Measurements from ENCODE around the gene ADAM8. TPM values are rescaled to one million over a fixed set of nuclear protein-coding genes. Genes with fewer than 3 reads are reported as not detected.

The ADAM8 gene
- polyA plus RNA-seq, 1 of the 3 experiments (the other 2 are of a cell fraction): 1.7 TPM

DNA sequence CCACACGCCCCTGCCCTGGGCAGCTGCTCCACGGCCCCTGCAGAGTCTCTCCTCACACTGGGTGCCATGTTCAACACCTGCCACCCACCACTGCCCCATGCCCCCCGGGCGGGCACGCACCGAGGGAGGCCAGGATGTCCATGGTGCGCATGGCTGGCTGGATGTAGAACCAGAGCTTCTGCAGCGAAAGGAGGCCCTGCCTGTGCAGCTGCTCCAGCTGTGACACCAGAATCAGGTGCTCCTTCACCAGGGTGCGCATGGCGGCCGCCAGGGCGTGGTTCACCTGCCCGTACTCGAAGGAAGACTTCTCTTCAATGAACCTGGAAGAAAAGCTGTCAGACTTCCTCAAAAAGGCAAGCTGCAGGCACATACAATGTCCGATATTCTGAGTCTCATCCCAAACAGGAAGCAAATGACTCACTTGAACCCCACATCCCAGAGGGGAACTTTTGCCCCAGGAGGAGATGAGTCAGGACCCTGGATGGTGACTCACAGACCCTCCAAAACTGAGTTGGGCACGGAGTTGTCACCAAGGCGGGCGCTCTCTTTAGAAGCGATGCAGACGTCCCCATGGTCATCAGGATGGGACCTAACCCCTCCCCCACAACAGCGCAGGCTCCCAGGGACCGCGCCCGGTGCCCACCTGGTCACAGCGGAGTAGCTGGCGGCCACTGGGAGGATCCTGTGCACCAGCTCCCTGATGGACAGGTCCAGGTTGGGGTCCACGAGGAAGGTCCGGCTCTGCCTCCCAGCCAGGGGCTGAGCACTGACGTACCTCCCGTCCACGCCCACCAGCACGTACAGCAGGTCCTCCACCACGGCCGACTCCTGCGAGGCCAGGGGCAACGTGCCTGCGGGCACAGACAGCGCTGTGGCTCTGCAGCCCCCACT lies 16.5 kb upstream of the ADAM8 start:
- no peaks in the 10 kb centered on the region for H3K27me3 ChIP-seq (ENCODE audit: insufficient read depth)
- H3K27ac ChIP-seq (ENCODE audit: low read depth in 2 of 2, low read length in 1 of 2): peak overlapping the region in 1 of 2 experiments; percentile 49; a peak in 2 of 4 replicates
- H3K9me2 ChIP-seq: no peaks in the 10 kb centered on the region
- 82% methylated on average over 18 of the region's 38 CpGs for WGBS (ENCODE audit: low lambda C conversion rate)
- TF ChIP-seq NRF1 (IDR thresholded peaks at IDR 0.05; ENCODE audit: low read depth, low read length) (no peak), EP300 (IDR thresholded peaks at IDR 0.05; ENCODE audit: borderline replicate concordance in 1 of 2, low read depth in 1 of 2, low read length in 1 of 2) (no peak; a peak in 1 of 4 replicates), RXRA (IDR thresholded peaks at IDR 0.05; ENCODE audit: borderline replicate concordance, low read depth) (peak; percentile 83; the same call in 1 of the 2 replicates), SMC3 (IDR thresholded peaks at IDR 0.05; ENCODE audit: low read depth, low read length) (no peak), FOSL2 (IDR thresholded peaks at IDR 0.05; ENCODE audit: borderline replicate concordance, low read depth) (peak; percentile 92), TCF12 (IDR thresholded peaks at IDR 0.05) (peak; percentile 46; the same call in 1 of the 2 replicates), JUND (IDR thresholded peaks at IDR 0.05) (peak; percentile 84), NFIC (IDR thresholded peaks at IDR 0.05; ENCODE audit: borderline replicate concordance) (peak; percentile 19; the same call in 1 of the 2 replicates), RCOR1 (IDR thresholded peaks at IDR 0.05; ENCODE audit: low read length) (no peak), POLR2AphosphoS5 (IDR thresholded peaks at IDR 0.05; ENCODE audit: low read depth, low read length) (peak; percentile 37; the same call in 1 of the 2 replicates), FOXM1 (IDR thresholded peaks at IDR 0.05; ENCODE audit: low read depth) (no peak)
- TF ChIP-seq, protein P1, sequence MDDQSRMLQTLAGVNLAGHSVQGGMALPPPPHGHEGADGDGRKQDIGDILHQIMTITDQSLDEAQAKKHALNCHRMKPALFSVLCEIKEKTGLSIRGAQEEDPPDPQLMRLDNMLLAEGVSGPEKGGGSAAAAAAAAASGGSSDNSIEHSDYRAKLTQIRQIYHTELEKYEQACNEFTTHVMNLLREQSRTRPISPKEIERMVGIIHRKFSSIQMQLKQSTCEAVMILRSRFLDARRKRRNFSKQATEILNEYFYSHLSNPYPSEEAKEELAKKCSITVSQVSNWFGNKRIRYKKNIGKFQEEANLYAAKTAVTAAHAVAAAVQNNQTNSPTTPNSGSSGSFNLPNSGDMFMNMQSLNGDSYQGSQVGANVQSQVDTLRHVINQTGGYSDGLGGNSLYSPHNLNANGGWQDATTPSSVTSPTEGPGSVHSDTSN (IDR thresholded peaks at IDR 0.05): peak; percentile 29; the same call in 1 of the 2 replicates
- DNase-seq: peak; percentile 34
- ChIA-PET POLR2A (no interaction called here), CTCF (interaction anchor here (1.0 to 1.2 kb wide), 3 partner anchors 9 to 15 kb away, joined by 3 to 5 read pairs (median 5); no protein-coding TSS in a partner anchor)
- no peaks in the 10 kb centered on the region for H4K20me1 ChIP-seq (ENCODE audit: insufficient read depth)
- H3K36me3 ChIP-seq (replicated peaks in 1 of 2; ENCODE audit: control insufficient read depth in 1 of 2, insufficient read depth in 2 of 2, low read length in 1 of 2): peaks cover 13 to 66% of the 10 kb centered on the region in 2 experiments
- no peak overlapping the region for H2AFZ ChIP-seq (ENCODE audit: low read depth)
- H3K9me3 ChIP-seq: no peaks in the 10 kb centered on the region
- H3K4me3 ChIP-seq (ENCODE audit: low read depth in 2 of 2, low read length in 1 of 2): no peak overlapping the region
- H3K4me1 ChIP-seq (ENCODE audit: control insufficient read depth in 1 of 2, insufficient read depth in 2 of 2, low read depth in 1 of 2, low read length in 1 of 2): peaks cover 0 to 14% of the 10 kb centered on the region in 2 experiments; a peak in 2 of 4 replicates
- peaks cover 8% of the 10 kb centered on the region for H3F3A ChIP-seq (replicated peaks; ENCODE audit: insufficient read depth)
- peak overlapping the region; percentile 68 for H3K4me2 ChIP-seq
- no peaks in the 10 kb centered on the region for H3K79me2 ChIP-seq (ENCODE audit: insufficient read depth)
- no peak overlapping the region for H3K9ac ChIP-seq

DNA sequence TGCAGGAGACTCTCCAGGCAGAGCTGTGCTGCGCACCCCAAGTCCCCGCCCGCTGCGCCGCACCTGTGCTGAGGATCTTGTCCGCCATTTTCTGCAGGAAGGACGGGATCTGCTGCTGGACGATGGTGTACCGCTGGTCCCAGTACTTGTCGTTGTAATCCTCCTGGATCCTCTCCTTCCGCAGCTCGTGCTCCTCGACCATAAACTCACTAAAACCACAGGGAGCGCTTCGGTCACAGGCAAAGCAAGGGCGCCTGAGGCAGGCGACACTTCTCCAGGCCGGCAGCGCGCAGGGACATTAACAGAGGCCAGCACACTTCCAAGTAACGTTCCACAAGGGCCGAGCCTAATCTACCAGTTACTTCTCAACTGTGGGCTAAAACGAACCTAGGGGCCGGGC lies 13.1 kb upstream of the ADAM8 start:
- Histone ChIP-seq H3K79me2 (ENCODE audit: insufficient read depth) (no peaks in the 10 kb centered on the region), H2AFZ (ENCODE audit: low read depth) (no peak overlapping the region), H3K9me3 (no peaks in the 10 kb centered on the region), H3K36me3 (replicated peaks in 1 of 2; ENCODE audit: control insufficient read depth in 1 of 2, insufficient read depth in 2 of 2, low read length in 1 of 2) (peaks cover 16 to 76% of the 10 kb centered on the region in 2 experiments), H3K4me2 (no peak overlapping the region), H3K4me1 (ENCODE audit: control insufficient read depth in 1 of 2, insufficient read depth in 2 of 2, low read depth in 1 of 2, low read length in 1 of 2) (peaks cover 0 to 14% of the 10 kb centered on the region in 2 experiments; a peak in 2 of 4 replicates), H3K9ac (no peak overlapping the region), H3K9me2 (no peaks in the 10 kb centered on the region), H3F3A (replicated peaks; ENCODE audit: insufficient read depth) (peaks cover 8% of the 10 kb centered on the region), H3K27me3 (ENCODE audit: insufficient read depth) (no peaks in the 10 kb centered on the region), H3K27ac (ENCODE audit: low read depth in 2 of 2, low read length in 1 of 2) (no peak overlapping the region), H3K4me3 (ENCODE audit: low read depth in 2 of 2, low read length in 1 of 2) (no peak overlapping the region), H4K20me1 (ENCODE audit: insufficient read depth) (no peaks in the 10 kb centered on the region)
- no peak for TF ChIP-seq FOXJ3 (CRISPR knock-in tag; IDR thresholded peaks at IDR 0.05)
- TF ChIP-seq, protein P2, sequence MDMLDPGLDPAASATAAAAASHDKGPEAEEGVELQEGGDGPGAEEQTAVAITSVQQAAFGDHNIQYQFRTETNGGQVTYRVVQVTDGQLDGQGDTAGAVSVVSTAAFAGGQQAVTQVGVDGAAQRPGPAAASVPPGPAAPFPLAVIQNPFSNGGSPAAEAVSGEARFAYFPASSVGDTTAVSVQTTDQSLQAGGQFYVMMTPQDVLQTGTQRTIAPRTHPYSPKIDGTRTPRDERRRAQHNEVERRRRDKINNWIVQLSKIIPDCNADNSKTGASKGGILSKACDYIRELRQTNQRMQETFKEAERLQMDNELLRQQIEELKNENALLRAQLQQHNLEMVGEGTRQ (IDR thresholded peaks at IDR 0.05; ENCODE audit: borderline replicate concordance, low read depth, low read length): no peak
- TF ChIP-seq SMC3 (IDR thresholded peaks at IDR 0.05; ENCODE audit: low read depth, low read length): no peak
- TF ChIP-seq, protein P3, sequence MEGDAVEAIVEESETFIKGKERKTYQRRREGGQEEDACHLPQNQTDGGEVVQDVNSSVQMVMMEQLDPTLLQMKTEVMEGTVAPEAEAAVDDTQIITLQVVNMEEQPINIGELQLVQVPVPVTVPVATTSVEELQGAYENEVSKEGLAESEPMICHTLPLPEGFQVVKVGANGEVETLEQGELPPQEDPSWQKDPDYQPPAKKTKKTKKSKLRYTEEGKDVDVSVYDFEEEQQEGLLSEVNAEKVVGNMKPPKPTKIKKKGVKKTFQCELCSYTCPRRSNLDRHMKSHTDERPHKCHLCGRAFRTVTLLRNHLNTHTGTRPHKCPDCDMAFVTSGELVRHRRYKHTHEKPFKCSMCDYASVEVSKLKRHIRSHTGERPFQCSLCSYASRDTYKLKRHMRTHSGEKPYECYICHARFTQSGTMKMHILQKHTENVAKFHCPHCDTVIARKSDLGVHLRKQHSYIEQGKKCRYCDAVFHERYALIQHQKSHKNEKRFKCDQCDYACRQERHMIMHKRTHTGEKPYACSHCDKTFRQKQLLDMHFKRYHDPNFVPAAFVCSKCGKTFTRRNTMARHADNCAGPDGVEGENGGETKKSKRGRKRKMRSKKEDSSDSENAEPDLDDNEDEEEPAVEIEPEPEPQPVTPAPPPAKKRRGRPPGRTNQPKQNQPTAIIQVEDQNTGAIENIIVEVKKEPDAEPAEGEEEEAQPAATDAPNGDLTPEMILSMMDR (IDR thresholded peaks at IDR 0.05): no peak
- TF ChIP-seq RXRA (IDR thresholded peaks at IDR 0.05; ENCODE audit: borderline replicate concordance, low read depth): no peak
- no peak for TF ChIP-seq MXI1 (IDR thresholded peaks at IDR 0.05; ENCODE audit: low read depth, low read length)
- TF ChIP-seq TAF1 (IDR thresholded peaks at IDR 0.05; ENCODE audit: borderline replicate concordance, low read depth, low read length): no peak
- 98% methylated on average over 18 of the region's 24 CpGs for WGBS (ENCODE audit: low lambda C conversion rate)
- no peak for DNase-seq
- ChIA-PET CTCF (no interaction called here), POLR2A (no interaction called here)
